SU-DHL-6 (cell line): ENCODE results near the gene IGFBPL1.
A peak's percentile ranks its signal among the peaks of the same experiment; 100 is the strongest.

Source experiments
- H2AFZ ChIP-seq: fragments of 200-600 bp; sonication (generic); 2 replicates; pipeline ENCODE4 v1.6.1; 2014; ENCODE audit warnings: low read depth, mild to moderate bottlenecking, moderate library complexity, mixed read lengths, antibody characterized with exemption, low read length; ENCODE audit not compliant: severe bottlenecking
- H3F3A ChIP-seq: fragments of 200-600 bp; shearing (Covaris generic); 2 replicates; pipeline ENCODE4 v1.6.0; 2016; ENCODE audit warnings: antibody characterized with exemption, mild to moderate bottlenecking; ENCODE audit not compliant: insufficient read depth
- H3K27ac ChIP-seq: fragments of 200-600 bp; sonication (generic); 2 replicates; pipeline ENCODE4 v1.5.1; 2016; ENCODE audit warnings: low read depth, mild to moderate bottlenecking, low read length, moderate library complexity, mixed read lengths
- H3K27me3 ChIP-seq: fragments of 200-600 bp; sonication (generic), shearing (Covaris generic); 2 replicates; pipeline ENCODE4 v1.6.0; 2014; ENCODE audit warnings: mild to moderate bottlenecking, low read length
- H3K36me3 ChIP-seq: fragments of 200-600 bp; sonication (generic); 2 replicates; pipeline ENCODE4 v1.6.1; 2014; ENCODE audit warnings: mild to moderate bottlenecking, low read length, mixed read lengths
- H3K4me2 ChIP-seq: fragments of 300-600, 200-600 bp; shearing (Covaris generic), sonication (generic); 2 replicates; pipeline ENCODE4 v1.6.0; 2014; ENCODE audit warnings: low read length, low read depth, mild to moderate bottlenecking; ENCODE audit not compliant: poor library complexity, severe bottlenecking
- H3K4me3 ChIP-seq: fragments of 200-600 bp; sonication (generic); 2 replicates; pipeline ENCODE4 v1.5.1; 2014; ENCODE audit warnings: antibody characterized with exemption, low read length, mild to moderate bottlenecking, mixed read lengths; ENCODE audit not compliant: insufficient read depth, poor library complexity, severe bottlenecking
- H3K79me2 ChIP-seq: fragments of 200-600 bp; sonication (generic); 2 replicates; pipeline ENCODE4 v1.6.1; 2014; ENCODE audit warnings: mild to moderate bottlenecking, low read length, moderate library complexity; ENCODE audit not compliant: insufficient read depth
- H3K9ac ChIP-seq: fragments of 200-600 bp; sonication (generic); 2 replicates; pipeline ENCODE4 v1.7.0; 2014; ENCODE audit warnings: mild to moderate bottlenecking, low read length
- H3K9me2 ChIP-seq: fragments of 200-600 bp; sonication (generic); replicated peaks from 2 replicates; pipeline ENCODE4 v1.6.1; 2014; ENCODE audit warnings: low read length; ENCODE audit not compliant: insufficient read depth
- H3K9me3 ChIP-seq: fragments of 200-600 bp; sonication (generic); 2 replicates; pipeline ENCODE4 v1.6.1; 2014; ENCODE audit warnings: low read length, mixed read lengths; ENCODE audit not compliant: insufficient read depth
- H4K20me1 ChIP-seq: fragments of 200-600 bp; sonication (generic); 2 replicates; pipeline ENCODE4 v1.6.1; 2014; ENCODE audit warnings: low read depth, mild to moderate bottlenecking, antibody characterized with exemption, low read length, moderate library complexity, mixed read lengths
- EZH2phosphoT487 ChIP-seq: fragments of 200-600 bp; sonication (generic), shearing (Covaris generic); conservative IDR thresholded peaks from 2 replicates; pipeline ENCODE4 v1.6.1; 2018; ENCODE audit warnings: mild to moderate bottlenecking, antibody characterized with exemption, low read length, moderate library complexity, mixed read lengths
- TF ChIP-seq, protein P1 (sequence below): fragments of 200-600 bp; sonication (generic); IDR thresholded peaks from one replicate; pipeline ENCODE4 v1.5.1; 2017; ENCODE audit warnings: antibody characterized with exemption, mild to moderate bottlenecking, low read length, moderate library complexity; ENCODE audit not compliant: insufficient read depth, poor library complexity, severe bottlenecking

IGFBPL1 gene

DNA sequence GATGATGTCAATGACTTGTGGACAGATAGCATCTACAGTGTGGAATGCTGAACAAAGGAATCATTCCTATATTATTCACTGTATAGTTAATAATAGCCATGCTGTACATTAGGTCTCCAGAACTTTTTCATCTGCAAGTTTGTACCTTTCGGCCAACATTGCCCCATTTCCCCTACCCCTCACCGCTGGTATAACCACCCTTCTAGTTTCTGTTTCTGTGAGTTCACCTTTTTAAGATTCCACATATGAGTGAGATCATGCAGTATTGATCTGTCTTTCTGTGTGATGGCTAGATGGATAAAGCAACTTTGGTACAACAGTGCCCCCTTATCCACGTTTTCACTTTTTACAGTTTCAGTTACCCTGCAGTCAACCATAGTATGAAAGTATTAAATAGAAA is 50.6 kb downstream of the IGFBPL1 start:
- no peaks in the 10 kb centered on the region for H3K9me3 ChIP-seq
- H3K36me3 ChIP-seq: no peaks in the 10 kb centered on the region
- H2AFZ ChIP-seq: no peak overlapping the region
- TF ChIP-seq EZH2phosphoT487: no peak
- TF ChIP-seq, protein P1, sequence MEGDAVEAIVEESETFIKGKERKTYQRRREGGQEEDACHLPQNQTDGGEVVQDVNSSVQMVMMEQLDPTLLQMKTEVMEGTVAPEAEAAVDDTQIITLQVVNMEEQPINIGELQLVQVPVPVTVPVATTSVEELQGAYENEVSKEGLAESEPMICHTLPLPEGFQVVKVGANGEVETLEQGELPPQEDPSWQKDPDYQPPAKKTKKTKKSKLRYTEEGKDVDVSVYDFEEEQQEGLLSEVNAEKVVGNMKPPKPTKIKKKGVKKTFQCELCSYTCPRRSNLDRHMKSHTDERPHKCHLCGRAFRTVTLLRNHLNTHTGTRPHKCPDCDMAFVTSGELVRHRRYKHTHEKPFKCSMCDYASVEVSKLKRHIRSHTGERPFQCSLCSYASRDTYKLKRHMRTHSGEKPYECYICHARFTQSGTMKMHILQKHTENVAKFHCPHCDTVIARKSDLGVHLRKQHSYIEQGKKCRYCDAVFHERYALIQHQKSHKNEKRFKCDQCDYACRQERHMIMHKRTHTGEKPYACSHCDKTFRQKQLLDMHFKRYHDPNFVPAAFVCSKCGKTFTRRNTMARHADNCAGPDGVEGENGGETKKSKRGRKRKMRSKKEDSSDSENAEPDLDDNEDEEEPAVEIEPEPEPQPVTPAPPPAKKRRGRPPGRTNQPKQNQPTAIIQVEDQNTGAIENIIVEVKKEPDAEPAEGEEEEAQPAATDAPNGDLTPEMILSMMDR: no peak
- no peak overlapping the region for H3K4me2 ChIP-seq
- no peaks in the 10 kb centered on the region for H3K79me2 ChIP-seq
- no peaks in the 10 kb centered on the region for H4K20me1 ChIP-seq
- no peaks in the 10 kb centered on the region for H3K27me3 ChIP-seq
- no peak overlapping the region for H3K27ac ChIP-seq
- H3K9ac ChIP-seq: no peak overlapping the region
- no peaks in the 10 kb centered on the region for H3F3A ChIP-seq
- no peak overlapping the region for H3K4me3 ChIP-seq
- no peaks in the 10 kb centered on the region for H3K9me2 ChIP-seq

- Histone ChIP-seq H3K9me2 (no peaks in the 10 kb centered on the region), H3K36me3 (no peaks in the 10 kb centered on the region)
- TF ChIP-seq EZH2phosphoT487: no peak
- TF ChIP-seq, protein P1: no peak
These were observed 51.3 kb downstream of the IGFBPL1 start for GRCh38 chr9:38372762-38373619.

GRCh38 chr9:38371495-38371894 is 52.8 kb downstream of the IGFBPL1 start:
- Histone ChIP-seq H3K4me2 (no peak overlapping the region), H3K79me2 (no peaks in the 10 kb centered on the region), H3F3A (no peaks in the 10 kb centered on the region), H2AFZ (no peak overlapping the region), H4K20me1 (no peaks in the 10 kb centered on the region), H3K36me3 (no peaks in the 10 kb centered on the region), H3K27me3 (no peaks in the 10 kb centered on the region), H3K9me3 (no peaks in the 10 kb centered on the region), H3K9me2 (no peaks in the 10 kb centered on the region), H3K4me3 (no peak overlapping the region), H3K9ac (no peak overlapping the region), H3K27ac (no peak overlapping the region)
- TF ChIP-seq, protein P1: peak; percentile 10
- no peak for TF ChIP-seq EZH2phosphoT487

More at GRCh38 chr9:38372762-38373619, 51.3 kb downstream of the IGFBPL1 start:
- no peak overlapping the region for H3K4me3 ChIP-seq
- H3K27ac ChIP-seq: no peak overlapping the region
- H3K27me3 ChIP-seq: no peaks in the 10 kb centered on the region
- H3K79me2 ChIP-seq: no peaks in the 10 kb centered on the region
- no peaks in the 10 kb centered on the region for H4K20me1 ChIP-seq
- H3K9ac ChIP-seq: no peak overlapping the region
- no peaks in the 10 kb centered on the region for H3F3A ChIP-seq
- no peaks in the 10 kb centered on the region for H3K9me3 ChIP-seq
- H2AFZ ChIP-seq: no peak overlapping the region
- no peak overlapping the region for H3K4me2 ChIP-seq
